CD4-positive, alpha-beta T cell treated with Interleukin-6 for 4 hours (primary cell): ENCODE measurements around the gene LRRC14B.
"Not testable (repeated sequence)": the region's sequence is repeated elsewhere in the genome, so short reads cannot be mapped to it uniquely, and the experiment has no call there.

Source experiments
- DNase-seq: peaks from one replicate; pipeline ENCODE4 v3.0.0-alpha.2; 2020; ENCODE audit warnings: mixed read lengths

The LRRC14B gene

GRCh38 chr5:215256-215655, 24.0 kb downstream of the LRRC14B start:
- DNase-seq, result not testable (repeated sequence)

DNA sequence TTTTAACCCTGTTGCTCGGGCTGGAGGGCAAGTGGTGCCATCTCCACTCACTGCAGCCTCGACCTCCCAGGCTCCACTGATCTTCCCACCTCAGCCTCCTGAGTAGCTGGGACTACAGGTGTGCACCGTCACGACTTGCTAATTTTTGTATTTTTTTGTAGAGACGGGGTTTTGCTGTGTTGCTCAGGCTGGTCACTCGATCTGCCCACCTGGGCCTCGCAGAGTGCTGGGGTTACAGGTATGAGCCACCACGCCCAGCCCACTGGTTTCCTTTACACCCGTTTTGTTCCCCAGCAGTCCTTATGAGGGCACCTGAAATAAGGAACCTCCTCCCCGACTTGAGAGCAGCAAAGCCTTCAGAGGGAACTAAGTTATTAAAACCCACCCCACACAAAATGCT, 24.8 kb downstream of the LRRC14B start:
- DNase-seq, result not testable (repeated sequence)

GRCh38 chr5:217494-218456, 26.5 kb downstream of the LRRC14B start, which contains the start of the genes CCDC127 and SDHA:
Gene CCDC127, minus strand, starts transcription at chr5:218153. Its CDS starts 1,304 bp downstream, at chr5:216849.
Gene SDHA, plus strand, starts transcription at chr5:218320. Its CDS starts 36 bp downstream, at chr5:218356.
- DNase-seq, result peak; percentile 99

DNA sequence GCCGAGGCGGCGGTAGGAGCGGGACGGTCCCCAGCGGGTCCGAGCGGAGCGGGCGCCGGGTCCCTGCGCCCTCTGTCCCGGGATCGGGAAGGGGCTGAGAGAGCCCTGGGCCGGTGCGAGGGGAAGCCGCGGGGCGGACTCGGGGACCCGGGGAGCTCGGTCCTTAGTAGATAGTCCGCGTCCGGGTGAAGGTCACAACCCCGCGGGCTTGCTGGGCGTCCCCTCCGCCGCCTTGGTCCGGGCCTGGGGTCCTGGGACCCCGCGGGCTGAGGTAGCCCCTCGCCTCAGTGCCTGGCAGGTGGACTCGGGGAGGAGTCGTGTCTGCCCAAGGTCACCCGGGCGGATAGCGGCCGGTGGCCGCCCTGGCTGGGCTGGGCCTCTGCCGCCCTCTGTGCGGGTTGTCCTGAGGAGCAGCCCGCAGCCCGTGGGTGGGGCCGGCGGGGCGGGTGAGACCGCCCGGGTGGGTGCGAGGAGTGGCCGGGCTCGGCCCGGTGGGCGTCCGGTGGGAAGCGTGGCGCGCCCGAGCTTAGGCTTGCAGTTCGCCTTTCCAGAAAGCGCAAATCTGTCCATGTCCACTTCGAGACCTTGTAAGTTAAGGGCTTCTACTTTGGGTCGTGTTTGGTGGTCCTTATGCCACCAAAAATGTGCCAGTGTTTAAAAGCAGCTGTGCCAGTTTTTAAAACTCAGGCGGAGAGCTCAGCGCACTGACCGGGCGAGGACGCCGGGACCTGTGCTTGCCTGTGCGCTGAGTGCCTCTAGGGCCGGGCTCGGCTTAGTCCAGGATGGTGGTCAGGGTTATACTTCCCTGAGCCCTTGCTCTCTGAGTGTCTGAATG, 27.4 kb downstream of the LRRC14B start:
- DNase-seq, result peak; percentile 27

- peak; percentile 54 for DNase-seq
Observed at GRCh38 chr5:219460-219863, 28.2 kb downstream of the LRRC14B start.

GRCh38 chr5:219991-220390, 28.7 kb downstream of the LRRC14B start:
- DNase-seq, result peak; percentile 17

GRCh38 chr5:222951-223715, 31.8 kb downstream of the LRRC14B start:
- DNase-seq, result not testable (repeated sequence)

- no peak for DNase-seq
Observed at GRCh38 chr5:223791-224190, 32.5 kb downstream of the LRRC14B start.

DNA sequence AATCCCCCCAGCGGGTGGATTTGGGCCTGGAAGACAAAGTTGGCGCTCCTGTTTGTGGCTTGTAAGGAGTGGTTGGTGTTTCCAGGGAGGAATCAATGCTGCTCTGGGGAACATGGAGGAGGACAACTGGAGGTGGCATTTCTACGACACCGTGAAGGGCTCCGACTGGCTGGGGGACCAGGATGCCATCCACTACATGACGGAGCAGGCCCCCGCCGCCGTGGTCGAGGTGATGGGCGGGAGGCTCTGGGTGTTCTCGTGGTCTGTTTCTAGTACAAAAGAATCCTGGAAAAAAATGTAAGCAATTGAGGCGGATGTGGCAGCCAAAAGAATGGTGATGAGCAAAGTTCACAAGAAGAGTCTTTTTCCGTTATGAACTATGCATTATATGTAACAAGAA, 34.0 kb downstream of the LRRC14B start:
- DNase-seq, result no peak

- not testable (repeated sequence) for DNase-seq
Observed at GRCh38 chr5:227375-227774, 36.1 kb downstream of the LRRC14B start.

- no peak for DNase-seq
Observed at GRCh38 chr5:228886-229285, 37.6 kb downstream of the LRRC14B start.

GRCh38 chr5:230711-231110, 39.4 kb downstream of the LRRC14B start:
- DNase-seq, result no peak

GRCh38 chr5:231661-232060, 40.4 kb downstream of the LRRC14B start:
- no peak for DNase-seq

DNA sequence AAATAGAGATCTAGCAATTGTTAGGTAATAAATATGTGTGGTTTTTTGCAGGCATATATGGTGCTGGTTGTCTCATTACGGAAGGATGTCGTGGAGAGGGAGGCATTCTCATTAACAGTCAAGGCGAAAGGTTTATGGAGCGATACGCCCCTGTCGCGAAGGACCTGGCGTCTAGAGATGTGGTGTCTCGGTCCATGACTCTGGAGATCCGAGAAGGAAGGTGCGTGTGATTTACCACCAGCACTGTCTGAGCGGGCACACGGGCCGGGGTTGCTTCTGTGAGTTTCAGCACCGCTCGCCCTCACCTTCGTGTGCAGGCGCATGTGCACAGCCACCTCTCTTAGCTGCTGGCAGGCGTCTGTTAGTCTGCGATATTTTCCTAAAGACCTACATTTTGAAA, 42.1 kb downstream of the LRRC14B start:
- not testable (repeated sequence) for DNase-seq

DNA sequence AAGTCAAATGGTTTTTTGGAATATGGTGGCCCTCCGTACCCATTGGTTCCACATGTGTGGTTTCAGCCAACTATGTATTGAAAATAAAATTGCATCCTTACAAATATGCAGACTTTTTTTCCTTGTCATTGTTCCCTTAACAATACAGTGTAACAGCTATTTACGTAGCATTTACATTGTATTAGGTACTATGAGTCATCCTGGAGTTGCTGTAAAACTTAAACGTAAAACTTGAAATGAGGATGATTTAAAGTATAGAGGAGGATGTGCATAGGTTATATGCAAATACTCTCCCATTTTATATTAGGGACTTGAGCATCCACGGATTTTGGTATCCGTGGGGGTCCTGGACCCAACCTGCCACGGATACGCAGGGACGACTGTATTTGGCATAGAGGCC, 43.2 kb downstream of the LRRC14B start:
- no peak for DNase-seq

GRCh38 chr5:235527-235926, 44.2 kb downstream of the LRRC14B start:
- DNase-seq, result not testable (repeated sequence)

DNA sequence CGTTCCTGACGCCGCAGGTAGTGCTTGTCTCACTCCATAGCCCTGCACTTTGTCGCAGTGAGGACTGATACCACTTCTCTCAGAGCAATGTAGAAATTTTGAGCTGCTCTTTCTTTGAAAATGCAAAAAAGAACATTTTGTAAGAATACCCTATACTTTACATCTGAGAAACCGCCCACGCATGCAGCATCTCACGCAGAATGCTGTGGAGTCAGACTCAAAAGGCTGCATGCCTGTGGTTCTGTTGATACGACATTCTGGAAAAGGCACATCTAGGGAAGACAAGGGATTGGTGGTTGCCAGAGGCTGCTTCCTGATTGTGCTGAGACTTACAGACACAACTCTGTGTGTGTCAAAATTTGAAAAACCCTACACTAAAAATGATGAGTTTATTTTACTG, 46.6 kb downstream of the LRRC14B start:
- not testable (repeated sequence) for DNase-seq

- not testable (repeated sequence) for DNase-seq
Observed at GRCh38 chr5:240550-240949, 49.3 kb downstream of the LRRC14B start.

GRCh38 chr5:241045-241669, 49.9 kb downstream of the LRRC14B start:
- not testable (repeated sequence) for DNase-seq

DNA sequence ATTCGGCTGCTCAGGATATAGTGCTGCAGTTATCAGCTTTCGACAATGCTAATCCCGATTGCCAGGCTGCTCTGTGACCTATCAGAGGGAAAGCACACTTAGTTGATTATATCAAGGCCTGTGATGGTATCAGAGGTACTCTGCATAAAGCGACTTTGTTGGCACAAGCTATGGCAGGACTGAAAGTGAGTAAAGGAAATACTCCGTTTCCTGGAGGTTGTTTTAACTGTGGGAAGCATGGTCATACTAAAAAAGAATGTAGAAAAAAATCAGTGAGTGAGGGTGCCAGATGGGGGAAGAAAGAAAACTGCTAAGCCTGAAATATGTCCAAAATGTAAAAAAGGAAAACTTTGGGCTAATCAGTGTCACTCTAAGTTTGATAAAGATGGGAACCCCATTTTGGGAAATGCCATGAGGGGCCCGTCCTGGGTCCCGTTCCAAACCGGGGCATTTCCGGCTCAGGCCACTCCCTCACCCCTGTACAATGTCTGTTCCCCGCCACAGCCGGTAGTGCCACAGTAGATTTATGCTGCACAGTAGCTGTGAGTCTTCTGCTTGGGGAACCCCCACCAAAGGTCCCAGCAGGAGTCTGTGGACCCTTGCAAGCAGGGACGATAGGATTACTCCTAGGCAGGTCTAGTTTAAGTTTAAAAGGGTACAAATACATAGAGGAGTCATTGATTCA, 52.5 kb downstream of the LRRC14B start:
- peak; percentile 15 for DNase-seq

- DNase-seq, result not testable (repeated sequence)
Observed at GRCh38 chr5:245717-246116, 54.4 kb downstream of the LRRC14B start.
